ENCODE data around the gene ATP8B1.
A peak's percentile ranks its signal among the peaks of the same experiment; 100 is the strongest.
"Not testable (repeated sequence)": the region's sequence is repeated elsewhere in the genome, so short reads cannot be mapped to it uniquely, and the experiment has no call there.

Gene ATP8B1

DNA sequence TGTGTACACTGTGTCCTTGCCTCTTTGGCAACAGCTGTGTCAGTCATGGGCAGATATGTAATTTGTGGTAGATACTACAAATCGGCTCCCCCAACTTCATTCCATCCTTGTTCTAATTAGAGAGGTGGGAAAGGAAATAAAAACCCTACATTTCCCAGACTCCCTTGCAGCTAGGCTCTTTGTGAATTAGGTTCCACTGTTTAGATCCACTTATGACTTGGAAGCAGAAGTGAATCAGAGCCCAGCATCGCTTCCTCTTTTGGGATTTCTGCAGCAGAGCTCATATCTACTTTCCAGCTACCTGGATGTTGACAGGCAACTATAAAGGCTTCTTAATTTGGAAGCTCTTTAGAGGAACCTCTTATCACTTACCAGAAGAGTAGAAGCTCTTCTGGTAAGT, 147.4 kb downstream of the ATP8B1 start:
- DNase-seq = no peak

DNA sequence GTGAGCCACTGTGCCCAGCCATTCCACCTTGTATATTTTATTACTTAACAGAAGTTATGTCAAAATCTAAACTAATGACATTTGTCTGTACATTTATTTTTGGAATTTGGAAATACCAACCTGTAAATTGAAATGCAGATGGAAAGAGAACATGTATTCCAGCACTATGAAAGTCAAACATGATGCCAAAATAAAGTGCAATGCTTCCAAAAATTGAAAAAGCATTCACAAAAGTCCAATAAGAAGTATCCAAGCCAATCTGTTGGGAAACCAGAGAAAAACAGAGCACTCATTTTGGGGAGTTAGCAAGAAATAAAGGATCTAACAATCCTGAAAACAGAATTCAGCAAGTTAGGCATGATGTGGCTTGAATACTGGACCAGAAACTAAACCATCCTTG, 151.2 kb downstream of the ATP8B1 start:
- DNase-seq = no peak

DNA sequence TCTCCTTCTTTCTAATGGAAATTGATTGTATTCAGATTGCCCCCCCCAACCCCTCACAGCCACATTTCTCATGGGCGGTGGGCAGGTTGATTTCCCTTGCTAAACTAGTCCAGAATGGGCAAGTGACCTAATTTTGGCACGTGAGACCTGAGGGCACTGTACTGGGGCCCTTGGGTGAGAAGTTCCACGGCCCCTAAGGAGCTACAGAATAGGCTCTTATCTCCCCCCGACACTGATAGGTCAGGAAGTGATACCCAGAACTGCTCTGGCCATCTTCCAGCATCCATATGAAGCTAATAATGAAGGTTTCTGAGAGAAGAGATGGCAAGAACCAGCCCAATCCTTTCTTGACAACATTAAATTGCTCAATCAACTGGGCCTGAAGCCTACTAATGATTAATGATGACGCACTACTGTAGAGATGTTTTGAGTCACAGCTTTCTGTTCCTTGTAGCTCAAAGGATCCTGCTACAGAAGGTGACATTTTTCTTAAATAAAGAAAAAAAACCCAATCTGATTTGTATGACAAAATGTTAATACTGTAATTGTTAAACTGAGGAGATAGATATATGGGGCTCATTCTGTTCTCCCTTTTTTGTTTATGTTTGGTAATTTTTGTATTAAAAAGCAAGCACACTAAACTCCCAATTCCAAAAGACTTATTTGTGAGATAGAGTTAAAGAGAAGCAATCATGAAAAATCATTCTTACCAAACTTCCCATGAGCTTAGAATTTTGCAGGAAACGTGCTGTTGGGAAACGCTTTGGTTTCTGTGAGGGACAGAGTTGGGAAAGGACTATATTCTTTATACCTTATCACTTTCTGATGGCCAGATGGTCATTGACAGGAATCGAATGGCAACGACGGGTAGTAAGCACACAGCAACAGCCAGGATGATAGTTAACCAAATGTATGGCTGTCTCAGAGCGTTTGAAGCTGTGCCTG, 153.3 kb downstream of the ATP8B1 start:
- no peak for DNase-seq

DNA sequence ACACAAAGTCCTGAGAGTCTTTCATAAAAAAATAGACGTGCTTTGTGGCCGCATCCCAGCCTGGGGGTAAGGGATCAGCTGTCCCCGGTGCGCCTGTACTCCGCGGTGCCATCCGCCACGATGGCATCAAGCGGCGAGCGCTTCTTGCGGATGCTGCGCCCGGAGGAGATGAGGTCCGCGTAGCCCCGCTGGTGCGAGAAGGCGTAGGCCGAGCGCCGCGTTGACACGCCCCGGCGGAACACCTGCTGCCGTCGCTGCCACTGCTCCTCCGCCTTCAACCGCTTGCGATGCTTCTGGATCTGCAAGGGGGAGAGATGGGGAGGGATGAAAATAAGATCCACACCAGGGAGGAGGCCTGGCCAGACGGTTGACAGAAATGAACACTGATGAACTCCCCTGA, 154.7 kb downstream of the ATP8B1 start:
- no peak for DNase-seq

DNA sequence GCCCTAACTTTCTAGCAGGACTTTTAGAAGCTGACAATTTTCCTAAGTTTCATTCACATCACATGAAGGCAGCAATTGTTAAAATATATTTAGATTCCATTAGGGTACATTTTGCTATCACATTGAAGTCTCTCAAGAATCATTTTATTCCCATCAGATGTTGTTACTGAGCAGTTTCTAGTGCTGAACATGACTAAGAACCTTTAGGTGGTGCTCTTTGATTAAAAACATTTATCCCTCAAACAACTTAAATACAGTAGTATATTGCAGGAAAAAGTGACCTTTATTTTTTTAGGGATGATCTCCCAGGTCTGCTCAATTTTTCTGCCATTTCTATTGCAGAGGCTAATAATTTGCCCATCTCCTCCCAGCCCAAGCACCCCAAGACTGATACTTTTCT, 158.6 kb downstream of the ATP8B1 start:
- no peak for DNase-seq

DNA sequence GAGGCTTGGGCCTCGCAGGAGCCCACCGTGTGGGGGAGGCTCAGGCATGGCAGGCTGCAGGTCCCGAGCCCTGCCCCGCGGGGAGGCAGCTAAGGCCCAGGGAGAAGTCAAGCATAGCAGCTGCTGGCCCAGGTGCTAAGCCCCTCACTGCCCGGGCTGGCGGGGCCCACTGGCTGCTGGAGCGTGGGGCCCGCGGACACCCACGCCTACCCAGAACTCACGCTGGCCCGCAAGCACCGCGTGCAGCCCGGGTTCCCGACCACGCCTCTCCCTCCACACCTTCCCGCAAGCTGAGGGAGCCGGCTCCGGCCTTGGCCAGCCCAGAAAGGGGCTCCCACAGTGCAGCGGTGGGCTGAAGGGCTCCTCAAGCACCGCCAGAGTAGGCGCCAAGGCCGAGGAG, 159.4 kb downstream of the ATP8B1 start:
- not testable (repeated sequence) for DNase-seq

DNA sequence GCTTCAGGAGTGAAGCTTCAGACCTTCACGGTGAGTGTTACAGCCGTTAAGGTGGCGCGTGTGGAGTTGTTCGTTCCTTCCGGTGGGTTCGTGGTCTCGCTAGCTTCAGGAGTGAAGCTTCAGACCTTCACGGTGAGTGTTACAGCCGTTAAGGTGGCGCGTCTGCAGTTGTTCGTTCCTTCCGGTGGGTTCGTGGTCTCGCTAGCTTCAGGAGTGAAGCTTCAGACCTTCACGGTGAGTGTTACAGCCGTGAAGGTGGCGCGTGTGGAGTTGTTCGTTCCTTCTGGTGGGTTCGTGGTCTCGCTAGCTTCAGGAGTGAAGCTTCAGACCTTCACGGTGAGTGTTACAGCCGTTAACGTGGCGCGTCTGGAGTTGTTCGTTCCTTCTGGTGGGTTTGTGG, 160.7 kb downstream of the ATP8B1 start:
- not testable (repeated sequence) for DNase-seq

DNA sequence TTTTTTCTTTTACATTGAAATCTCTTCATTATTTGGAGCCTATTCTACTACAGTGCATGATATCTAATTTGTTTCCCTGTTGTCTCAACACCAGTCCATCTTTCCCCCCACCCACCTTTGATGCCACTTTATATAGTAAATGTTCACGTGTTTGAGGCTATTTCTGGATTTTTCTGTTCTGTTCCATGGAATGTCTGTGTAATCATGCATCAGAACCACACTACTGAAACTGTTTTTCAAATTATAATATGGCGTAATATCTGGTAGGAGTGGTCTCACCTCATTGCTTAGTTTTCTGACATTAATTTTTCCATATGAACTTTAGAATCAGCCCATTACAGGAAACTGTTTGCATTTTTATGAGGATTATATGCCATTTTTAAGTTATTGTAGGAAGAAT, 162.4 kb downstream of the ATP8B1 start:
- DNase-seq = no peak

DNA sequence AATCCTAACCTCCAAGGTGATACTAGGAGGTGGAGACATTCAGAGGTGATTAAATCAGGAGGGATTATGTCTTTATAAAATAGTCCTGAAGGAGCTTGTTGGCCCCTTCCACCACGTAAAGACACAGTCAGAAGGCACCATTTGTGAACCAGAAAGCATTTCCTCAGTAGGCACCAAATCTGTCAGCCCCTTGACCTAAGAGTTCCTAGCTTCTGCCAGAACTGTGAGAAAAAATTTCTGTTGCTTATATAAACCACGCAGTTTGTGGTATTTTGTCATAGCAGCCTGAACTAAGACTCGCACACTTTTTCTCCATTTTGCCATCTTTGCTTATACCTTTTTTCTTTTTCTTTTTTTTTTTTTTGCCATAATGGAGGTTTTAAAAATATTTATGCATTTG, 162.9 kb downstream of the ATP8B1 start:
- no peak for DNase-seq

DNA sequence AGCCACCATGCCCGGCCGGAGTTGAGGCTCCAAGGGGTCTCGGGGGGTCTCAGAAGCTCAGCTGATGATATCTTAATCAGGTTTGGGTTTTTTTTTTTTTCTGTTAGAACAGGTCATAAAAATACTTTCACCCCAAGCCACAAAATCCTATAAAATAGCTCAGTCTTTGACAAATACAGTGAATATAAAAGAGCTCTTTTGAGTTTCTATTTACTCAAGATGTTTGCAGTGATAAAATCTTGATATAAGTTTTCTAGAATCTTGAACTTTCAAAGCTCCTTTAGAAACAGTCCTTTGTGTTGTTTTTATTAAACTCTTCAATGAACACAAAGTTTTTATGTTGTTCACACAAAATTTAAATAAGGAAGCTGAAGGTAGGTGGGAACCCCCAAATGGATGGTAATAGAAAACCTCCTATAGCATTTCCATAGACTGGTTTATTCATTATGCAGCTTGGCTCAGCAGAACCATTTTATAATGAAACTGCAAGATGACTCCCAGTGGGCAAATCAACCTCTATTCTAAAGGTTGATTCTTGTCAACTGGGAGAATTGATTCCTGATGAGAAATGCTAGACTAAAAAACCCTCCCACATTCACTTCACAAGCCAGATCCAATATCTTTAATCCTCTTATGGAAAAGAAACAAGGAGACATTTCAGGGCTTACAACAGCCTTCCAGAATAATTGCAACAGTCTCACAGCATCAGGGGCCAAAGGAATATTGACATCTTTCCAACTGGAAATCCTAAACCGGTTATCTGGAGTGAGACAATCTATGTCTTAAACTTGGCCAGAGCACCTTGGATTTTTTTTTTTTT, 167.9 kb downstream of the ATP8B1 start:
- DNase-seq = no peak

DNA sequence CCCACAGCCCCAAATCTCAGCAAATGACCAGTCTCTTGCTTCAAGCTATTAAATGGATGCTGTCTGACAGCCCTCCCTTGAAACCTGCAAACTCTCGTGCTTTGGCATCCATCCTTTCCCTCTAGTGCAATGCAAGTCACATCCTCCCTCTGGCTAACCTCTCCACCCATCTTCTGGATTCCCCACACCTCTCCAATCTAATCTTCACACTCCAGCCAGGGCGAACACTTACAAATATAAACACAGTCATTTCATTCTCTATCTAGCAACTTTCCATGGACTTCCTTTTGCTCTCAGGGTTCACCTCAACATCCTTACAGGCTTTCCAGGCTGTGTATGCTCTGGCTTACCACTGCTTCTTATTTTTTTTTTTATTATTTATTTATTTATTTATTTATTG, 171.4 kb downstream of the ATP8B1 start:
- no peak for DNase-seq

DNA sequence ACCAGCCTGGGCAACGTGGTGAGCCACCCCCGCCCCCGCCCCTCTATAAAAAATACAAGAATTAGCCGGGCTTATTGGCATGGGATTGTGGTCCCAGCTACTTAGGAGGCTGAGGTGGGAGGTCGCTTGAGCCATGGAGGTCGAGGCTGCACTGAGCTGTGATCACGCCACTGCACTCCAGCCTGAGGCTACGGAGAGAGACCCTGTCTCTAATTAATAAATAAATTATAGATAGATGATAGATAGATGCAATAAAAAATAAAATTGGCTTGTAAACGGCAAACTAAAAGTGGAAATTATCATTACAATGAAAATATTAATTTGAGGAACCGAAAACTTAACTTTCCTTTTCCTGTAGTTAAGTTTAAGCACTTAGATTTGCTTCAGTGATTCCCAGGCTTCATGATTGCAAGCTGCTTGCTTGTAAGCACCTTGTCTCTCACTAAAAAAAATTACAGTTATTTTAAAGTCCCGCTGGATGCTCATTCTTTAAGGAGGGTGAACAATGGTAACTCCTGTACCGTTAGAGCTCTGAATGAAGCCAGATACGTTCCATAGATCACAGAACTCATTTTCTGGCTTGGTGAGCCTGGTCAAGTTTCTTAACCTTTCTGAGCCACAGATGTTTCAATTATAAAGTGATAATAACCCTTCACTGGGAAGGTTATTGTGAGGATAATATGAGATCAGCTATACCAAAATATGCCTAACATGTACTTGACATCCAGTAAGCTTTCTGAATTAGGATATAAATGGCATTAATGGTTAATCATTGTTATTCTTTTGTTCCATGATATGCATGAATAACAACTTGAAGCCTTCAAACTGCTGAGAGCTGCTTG, 172.1 kb downstream of the ATP8B1 start:
- no peak for DNase-seq

DNA sequence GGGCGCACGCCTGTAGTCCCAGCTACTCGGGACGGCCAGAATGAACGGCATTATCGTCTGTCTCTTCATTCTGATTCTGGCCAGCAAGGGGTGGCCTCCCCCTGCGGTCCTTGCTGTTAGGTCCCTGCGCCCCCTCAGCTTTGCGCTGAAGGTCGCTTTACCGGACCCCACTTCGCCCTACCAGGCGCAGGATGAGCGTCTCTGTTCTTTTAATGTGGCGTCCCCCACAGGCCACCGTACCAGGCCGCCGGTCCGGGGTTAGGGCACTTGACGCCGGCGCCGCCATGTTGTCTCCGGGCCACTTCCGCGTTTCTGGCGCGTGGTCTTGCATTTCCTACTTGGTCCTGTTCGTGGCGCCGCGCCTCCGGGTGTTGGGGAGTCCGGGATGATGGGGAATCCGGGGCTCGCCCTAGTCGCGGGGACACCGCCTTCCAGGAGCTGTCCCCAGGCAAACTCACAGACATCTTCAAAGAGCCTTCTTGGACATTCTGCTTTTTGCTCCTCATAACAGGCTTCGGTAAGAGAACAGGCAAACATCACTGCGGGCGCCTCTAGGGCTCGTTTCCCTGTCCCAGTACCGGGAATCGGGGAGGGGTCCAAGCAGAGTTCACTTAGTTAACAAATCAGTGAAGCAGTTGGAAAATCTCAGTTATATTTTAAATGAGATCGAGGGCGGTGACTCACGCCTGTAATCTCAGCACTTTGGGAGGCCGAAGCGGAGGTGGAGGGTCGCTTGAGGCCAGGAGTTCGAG, 172.9 kb downstream of the ATP8B1 start:
- peak; percentile 97 for DNase-seq

DNA sequence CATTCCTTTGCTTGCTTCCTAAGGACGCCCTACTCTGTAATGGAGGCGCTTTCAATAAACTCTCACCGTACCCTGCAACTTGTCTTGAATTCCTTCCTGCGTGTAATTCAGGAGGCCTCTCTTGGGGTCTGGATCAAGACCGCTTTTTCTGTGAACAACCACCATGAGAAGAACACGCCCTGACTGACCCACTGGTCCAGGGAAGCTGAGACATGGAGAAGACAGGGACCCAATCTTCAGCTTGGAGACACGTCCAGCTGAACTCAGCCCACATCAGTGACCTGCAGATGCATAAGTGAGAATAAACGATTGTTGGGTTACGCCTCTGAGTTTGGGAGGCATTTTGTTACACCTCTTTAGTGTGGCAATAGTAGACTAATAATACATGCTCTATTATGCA, 173.7 kb downstream of the ATP8B1 start:
- no peak for DNase-seq

DNA sequence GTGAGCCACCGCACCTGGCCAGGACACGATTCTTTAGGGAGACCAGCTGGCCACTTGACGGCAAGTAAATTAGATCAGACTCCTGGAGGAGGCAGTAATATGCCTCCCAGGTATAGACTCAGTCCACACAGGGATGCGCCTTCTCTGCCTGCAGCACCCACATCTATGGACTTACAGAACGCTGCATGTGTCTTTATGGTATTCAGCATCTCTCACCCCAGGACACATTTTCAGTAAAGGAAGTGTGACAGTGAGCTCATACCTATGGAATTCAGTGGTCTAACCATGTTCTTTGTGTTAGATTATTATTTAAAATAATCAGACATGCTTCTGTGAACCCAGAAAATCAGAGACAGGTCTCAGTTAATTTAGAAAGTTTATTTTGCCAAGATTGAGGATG, 175.6 kb downstream of the ATP8B1 start:
- no peak for DNase-seq

DNA sequence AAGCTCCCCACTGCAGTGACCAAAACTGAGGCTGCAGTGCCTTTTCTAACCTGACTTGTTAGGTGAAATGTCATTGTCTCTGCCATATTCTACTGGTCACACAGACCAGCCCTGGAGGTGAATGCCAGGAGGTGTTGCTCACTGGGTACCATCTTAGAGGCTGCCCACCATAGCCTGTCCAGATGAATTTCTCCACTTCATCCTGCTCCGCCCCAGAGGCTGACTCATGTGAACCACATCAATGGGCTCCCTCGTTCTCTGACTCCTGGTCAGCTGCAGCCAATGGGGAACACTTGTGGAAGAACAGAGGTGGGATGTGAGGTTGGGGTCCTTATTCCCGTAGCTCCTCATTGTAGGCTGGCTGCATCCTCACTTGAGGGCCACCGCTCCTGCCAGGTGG, 178.1 kb downstream of the ATP8B1 start:
- no peak for DNase-seq

DNA sequence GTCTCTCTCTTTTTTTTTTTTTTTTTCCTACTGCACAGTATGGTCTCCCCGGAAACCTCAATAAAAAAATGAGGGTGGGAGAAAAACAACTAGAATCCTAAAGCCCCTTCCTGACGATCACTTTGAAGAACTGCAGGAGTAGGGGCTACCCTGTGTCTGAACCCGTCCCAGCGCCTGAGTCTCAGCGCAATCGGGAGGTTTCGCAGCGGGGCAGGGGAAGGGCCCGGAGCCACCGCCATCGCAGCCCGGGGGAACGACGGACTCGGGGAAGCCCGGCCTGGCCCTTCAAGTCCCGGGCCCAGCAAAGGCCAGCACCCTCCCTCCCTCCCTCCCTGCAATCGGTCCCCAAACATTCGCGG, 181.9 kb downstream of the ATP8B1 start:
- DNase-seq = no peak

DNA sequence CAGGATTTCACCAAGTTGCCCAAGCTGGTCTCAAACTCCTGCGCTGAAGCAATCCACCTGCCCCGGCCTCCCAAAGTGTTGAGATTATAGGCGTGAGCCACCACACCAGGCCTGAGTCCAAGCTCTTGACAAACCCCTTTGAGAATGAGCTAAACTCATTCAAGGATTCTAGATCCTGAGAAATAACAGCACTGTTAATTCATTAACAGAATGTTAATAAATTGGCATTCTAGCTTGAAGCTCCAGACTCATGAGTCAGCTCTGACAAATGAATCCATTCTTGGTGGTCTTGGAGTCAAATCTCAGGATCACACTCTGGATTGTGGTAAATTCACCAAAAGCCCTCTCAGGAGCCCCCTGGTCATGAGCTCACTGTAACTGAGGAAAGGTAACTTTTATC, 183.2 kb downstream of the ATP8B1 start:
- DNase-seq = no peak

DNA sequence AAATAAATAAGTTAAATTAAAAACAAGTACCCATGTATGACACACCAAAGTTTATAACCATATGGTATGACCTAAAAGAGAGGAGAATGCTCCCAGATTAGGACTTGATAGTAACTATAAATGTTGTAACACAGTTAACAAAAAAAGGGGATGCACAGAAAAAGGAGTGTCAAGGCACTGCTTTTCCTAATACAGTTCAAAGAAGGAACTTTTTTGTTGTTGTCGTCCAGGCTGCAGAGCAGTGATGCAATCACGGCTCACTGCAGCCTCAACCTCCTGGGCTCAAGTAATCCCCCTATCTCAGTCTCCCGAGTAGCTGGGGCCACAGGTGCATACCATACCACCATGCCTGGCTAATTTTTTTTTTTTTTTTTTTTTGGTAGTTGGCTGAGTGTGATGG, 184.2 kb downstream of the ATP8B1 start:
- DNase-seq = no peak

DNA sequence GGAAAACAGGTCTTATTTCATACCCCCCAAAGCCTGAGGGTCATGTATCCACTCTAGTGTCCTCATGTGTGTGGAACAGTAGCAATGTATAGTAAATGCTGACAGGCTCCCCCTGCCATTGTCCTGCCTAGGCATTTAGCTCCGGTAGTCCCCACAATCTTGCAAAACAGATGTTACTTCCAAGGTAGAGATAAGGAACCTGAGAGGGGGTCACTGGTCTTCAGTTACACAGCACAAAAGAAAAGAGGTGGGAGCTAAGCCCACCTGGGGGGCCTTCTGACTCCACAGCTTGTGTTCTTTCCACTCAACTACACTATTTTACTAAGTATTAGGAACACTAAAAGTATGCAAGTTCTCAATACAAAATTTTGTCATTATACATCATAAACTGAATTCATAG, 199.2 kb downstream of the ATP8B1 start:
- no peak for DNase-seq
